Keratinocyte (primary cell): ENCODE measurements around the gene METTL8.

Experiments
- EZH2 ChIP-seq: IDR thresholded peaks from one replicate; pipeline ENCODE4 v1.6.1; 2012; ENCODE audit warnings: inconsistent platforms, mild to moderate bottlenecking, low read length, moderate library complexity
- TF ChIP-seq, protein P1 (sequence below), 3 experiments: IDR thresholded peaks in 1 of 3; conservative IDR thresholded peaks in 1 of 3; optimal IDR thresholded peaks in 1 of 3; 2 replicates in 2 of 3; 3 replicates in 1 of 3; pipeline versions ENCODE3 to v1.5.1; 2011; ENCODE audit warnings: low read length in 3 of 3, mild to moderate bottlenecking in 3 of 3, moderate library complexity in 2 of 3, control low read depth in 1 of 3, inconsistent platforms in 1 of 3; ENCODE audit not compliant: insufficient read depth in 2 of 3; ENCODE audit errors: extremely low read depth in 1 of 3

DNA sequence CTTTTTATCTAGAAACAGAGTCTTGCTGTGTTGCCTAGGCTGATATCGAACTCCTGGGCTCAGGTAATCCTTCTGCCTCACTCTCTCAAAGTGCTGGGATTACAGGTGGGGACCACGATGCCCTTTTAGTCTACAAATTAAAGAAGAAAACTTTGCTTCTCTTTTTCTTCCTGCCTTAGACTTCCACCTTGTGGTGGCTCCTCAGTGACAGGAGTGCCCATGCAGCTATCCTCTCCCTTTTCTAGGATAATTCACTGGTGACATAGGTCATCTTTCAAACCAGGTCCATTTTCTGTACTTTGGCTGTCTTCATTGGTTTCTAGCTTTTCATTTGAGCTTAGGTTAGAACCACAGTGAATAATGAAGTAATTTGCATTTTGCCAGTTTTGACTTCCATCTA is 13.9 kb upstream of the METTL8 start:
- TF ChIP-seq, protein P1, sequence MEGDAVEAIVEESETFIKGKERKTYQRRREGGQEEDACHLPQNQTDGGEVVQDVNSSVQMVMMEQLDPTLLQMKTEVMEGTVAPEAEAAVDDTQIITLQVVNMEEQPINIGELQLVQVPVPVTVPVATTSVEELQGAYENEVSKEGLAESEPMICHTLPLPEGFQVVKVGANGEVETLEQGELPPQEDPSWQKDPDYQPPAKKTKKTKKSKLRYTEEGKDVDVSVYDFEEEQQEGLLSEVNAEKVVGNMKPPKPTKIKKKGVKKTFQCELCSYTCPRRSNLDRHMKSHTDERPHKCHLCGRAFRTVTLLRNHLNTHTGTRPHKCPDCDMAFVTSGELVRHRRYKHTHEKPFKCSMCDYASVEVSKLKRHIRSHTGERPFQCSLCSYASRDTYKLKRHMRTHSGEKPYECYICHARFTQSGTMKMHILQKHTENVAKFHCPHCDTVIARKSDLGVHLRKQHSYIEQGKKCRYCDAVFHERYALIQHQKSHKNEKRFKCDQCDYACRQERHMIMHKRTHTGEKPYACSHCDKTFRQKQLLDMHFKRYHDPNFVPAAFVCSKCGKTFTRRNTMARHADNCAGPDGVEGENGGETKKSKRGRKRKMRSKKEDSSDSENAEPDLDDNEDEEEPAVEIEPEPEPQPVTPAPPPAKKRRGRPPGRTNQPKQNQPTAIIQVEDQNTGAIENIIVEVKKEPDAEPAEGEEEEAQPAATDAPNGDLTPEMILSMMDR (optimal IDR thresholded peaks at IDR 0.05 in 1 of 3, IDR thresholded peaks at IDR 0.05 in 1 of 3, conservative IDR thresholded peaks at IDR 0.05 in 1 of 3; ENCODE audit: extremely low read depth in 1 of 3, insufficient read depth in 2 of 3, low read length in 3 of 3), result no peak
- TF ChIP-seq EZH2, result no peak
